Fibroblast of villous mesenchyme (primary cell): Measurements from ENCODE around the gene RIMBP2. TPM values are rescaled to one million over a fixed set of nuclear protein-coding genes. Genes with fewer than 3 reads are reported as not detected.

Source experiments
- DNase-seq: peaks from one replicate; pipeline ENCODE4 v3.0.0-alpha.2; 2010; ENCODE audit warnings: low read depth
- H3K4me3 ChIP-seq: 2 replicates; pipeline ENCODE4 v1.5.1; 2011; ENCODE audit warnings: low read depth, mild to moderate bottlenecking, low read length
- total RNA-seq: library from RNA; depleted of rRNA; stranded (reverse); fragments of >200 nt; gene quantifications from 2 replicates; pipeline ENCODE4 v1.2.3, GENCODE V29; 2012
- TF ChIP-seq, protein P1 (sequence below): IDR thresholded peaks from 2 replicates; pipeline ENCODE4 v1.5.1; 2012; ENCODE audit warnings: low read depth, mild to moderate bottlenecking, low read length; ENCODE audit not compliant: insufficient read depth

Gene RIMBP2
- total RNA-seq, 1 donor, result not detected

DNA sequence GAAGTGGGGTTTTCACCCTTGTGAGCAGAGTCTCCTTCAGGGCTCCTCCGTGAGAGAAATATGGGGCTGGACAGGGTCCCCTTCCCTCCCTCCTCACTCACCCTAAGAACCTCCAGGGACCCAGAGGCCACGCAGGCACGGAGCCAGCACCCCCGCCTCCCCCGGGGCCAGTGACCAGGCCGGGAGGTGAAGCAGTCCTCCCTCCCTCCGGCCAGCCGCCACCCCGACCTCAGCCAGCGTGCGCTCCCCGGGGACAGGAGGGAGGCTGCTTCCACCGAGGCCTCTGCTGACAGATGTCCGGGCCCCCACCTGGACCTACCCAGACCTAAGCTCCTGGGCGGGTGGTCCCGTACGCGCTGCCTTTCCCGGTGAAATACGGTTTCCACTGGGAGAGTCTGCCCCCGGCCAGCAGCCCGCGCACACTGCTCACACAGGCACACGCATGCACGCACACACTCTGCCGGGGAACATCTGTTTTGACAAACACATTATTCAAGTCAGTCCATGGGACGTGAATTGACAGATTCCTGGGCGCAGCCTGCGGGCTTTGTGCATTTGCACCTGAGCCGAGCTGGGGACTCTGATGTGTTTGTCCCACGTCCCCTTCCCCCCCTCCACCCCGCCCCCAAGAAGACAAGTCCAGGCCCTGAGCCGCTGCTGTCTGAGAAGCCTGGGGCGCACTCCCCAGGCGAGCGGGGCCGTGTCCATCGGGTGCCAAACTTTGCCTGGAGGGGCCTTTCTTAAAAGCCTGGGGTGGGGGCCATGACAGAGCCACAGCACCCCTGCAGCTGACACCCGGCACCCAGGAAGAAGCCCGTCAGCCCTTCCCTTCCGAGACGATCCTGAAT lies 725 bp downstream of the RIMBP2 start:
- DNase-seq, result no peak
- H3K4me3 ChIP-seq, result no peak overlapping the region
- TF ChIP-seq, protein P1, sequence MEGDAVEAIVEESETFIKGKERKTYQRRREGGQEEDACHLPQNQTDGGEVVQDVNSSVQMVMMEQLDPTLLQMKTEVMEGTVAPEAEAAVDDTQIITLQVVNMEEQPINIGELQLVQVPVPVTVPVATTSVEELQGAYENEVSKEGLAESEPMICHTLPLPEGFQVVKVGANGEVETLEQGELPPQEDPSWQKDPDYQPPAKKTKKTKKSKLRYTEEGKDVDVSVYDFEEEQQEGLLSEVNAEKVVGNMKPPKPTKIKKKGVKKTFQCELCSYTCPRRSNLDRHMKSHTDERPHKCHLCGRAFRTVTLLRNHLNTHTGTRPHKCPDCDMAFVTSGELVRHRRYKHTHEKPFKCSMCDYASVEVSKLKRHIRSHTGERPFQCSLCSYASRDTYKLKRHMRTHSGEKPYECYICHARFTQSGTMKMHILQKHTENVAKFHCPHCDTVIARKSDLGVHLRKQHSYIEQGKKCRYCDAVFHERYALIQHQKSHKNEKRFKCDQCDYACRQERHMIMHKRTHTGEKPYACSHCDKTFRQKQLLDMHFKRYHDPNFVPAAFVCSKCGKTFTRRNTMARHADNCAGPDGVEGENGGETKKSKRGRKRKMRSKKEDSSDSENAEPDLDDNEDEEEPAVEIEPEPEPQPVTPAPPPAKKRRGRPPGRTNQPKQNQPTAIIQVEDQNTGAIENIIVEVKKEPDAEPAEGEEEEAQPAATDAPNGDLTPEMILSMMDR, result no peak

DNA sequence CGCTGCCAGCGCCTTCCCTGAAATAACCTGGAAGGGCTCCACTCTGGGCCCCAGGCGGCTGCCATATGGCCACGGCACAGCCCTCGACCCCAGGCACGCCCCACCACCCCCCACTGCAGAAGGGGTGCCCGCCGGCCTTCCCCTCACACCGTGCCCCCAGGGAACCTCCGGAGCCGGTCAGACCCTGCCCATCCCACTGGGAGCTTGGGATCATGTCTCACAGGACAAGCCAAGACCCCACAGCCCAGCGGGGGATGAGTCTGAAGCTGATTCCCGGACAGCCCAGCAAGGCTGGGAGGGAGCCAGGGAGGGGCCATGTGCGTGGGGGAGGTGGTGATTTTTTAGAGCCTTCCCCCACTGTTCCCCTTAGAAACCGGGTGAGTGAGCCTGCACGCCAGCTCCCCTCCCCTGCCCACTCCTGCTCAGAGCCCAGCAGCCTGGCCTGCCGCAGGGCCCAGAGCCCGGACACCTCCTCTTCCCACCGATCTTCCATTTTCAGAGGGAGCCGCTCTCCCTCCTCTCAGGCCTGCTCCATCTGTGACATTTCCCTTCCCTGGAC lies 1.4 kb downstream of the RIMBP2 start:
- DNase-seq, result no peak
- TF ChIP-seq, protein P1, result no peak
- H3K4me3 ChIP-seq, result no peak overlapping the region

DNA sequence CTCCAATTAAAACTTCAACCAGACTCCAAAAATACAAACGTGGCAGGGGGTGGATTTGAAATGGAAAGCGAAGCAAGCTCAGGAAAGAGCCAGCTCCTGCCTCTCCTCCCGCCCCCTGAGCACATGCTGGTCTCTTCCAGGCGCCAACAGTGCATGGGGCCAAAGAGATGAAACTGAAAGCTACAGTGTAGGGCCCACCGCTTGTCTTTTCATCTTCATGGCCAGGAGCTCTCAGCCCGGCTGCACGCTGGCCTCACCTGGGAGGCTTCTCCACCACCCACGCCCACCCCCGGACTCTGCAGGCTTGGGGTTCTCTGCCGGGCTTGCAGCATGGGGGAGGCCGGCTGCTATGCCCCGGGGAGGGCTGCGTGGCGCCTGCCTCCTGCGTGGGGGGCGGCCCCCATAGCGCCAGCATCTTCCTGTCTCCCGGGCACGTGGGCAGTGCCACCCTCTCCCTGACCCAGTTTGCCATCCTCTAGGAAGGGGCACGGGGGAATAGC lies 2.0 kb downstream of the RIMBP2 start:
- H3K4me3 ChIP-seq, result no peak overlapping the region

DNA sequence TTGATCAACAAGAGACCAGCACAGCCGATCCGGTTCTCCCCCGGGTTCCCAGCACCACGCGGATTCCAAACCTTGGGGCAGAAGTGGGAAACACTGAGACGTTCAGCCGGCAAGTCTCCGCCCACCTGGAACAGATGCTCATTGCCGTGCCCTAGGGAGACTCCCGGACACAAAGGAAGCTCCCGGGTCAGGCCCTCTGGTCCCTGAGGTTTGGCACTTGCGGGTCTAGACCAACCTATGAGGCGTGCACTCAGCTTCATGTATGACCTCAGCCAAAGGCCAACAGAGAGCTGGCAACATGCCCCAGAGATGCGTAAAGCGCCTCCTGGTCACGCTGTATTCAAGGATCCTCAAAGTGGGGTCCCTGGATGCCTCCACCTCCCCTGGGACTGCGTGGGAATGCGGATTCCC lies 2.5 kb downstream of the RIMBP2 start:
- TF ChIP-seq, protein P1, result no peak
- DNase-seq, result no peak
- no peak overlapping the region for H3K4me3 ChIP-seq

More for the DNA sequence above, 2.0 kb downstream of the RIMBP2 start:
- no peak for DNase-seq
- TF ChIP-seq, protein P1, result no peak

DNA sequence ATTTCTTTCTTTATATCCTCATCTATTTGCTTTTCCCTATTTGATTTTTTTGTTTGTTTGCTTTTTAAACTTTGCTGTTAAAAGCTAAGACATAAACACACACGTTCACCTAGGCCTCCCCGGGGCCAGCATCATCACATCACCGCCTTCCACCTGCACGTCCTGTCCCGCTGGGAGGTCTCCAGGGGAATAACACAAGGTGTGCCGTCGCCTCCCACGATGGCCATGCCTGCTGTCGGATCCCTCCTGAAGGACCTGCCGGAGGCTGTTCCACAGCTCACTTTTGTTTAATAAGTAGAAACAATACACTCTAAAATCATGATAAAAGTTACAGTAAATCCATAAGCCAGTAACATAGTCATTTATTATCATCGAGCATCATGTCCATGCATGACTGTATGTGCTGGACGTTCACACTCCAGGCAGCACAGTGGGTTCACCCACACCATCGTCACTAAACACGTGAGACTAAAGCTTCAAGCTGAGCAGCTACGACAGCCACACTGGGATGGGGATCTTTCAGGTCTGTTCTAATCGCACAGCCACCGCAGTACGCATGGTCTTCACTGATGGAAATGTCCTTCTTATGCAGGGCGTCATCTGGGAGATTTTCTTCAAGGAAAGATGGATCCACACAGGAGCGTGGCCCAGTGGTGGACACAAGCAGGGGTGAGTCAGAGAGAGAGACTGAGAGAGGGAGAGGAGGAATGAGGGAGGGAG lies 3.6 kb downstream of the RIMBP2 start:
- no peak for DNase-seq
- TF ChIP-seq, protein P1, result no peak

DNA sequence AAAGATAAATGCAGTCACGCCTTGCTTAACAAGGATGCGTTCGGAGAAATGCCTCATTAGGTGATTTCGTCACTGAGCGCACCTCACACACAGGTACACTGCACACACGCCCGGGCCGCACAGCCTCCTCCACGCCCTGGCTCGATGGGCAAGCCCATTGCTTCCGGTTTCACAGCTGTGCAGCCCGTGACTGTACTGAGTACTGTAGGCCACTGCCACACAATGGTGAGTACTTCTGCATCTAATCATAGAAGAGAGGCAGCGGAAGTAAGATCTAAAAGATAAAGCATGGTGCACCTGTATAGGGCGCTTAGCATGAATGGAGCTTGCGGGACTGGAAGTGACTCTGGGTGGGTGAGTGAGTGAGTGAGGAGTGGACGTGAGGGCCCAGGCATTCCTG lies 4.3 kb downstream of the RIMBP2 start:
- TF ChIP-seq, protein P1, result no peak
- H3K4me3 ChIP-seq, result no peak overlapping the region
- DNase-seq, result no peak

More for the DNA sequence above, 3.6 kb downstream of the RIMBP2 start:
- H3K4me3 ChIP-seq, result no peak overlapping the region
